HL-60 (cell line): ENCODE results near the gene GSTO1.
"Not testable (repeated sequence)": the region's sequence is repeated elsewhere in the genome, so short reads cannot be mapped to it uniquely, and the experiment has no call there.

ENCODE experiments used
- DNase-seq, 2 experiments: peaks; one replicate each; pipeline ENCODE4 v3.0.0-alpha.2; 2010 to 2020; ENCODE audit warnings: low read depth in 1 of 2, low spot score in 1 of 2
- H3K27ac ChIP-seq: fragments of 250-450 bp; sonication (Bioruptor Pico); replicated peaks from 2 replicates; pipeline ENCODE4 v1.5.1; 2020; ENCODE audit warnings: mild to moderate bottlenecking, moderate library complexity
- H3K27me3 ChIP-seq: fragments of 250-450 bp; sonication (Bioruptor Pico); 2 replicates; pipeline ENCODE4 v1.5.1; 2021; ENCODE audit warnings: mild to moderate bottlenecking, moderate library complexity; ENCODE audit not compliant: insufficient read depth, poor library complexity, severe bottlenecking
- H3K4me3 ChIP-seq: replicated peaks from 2 replicates; pipeline ENCODE4 v1.5.1; 2011; ENCODE audit warnings: mild to moderate bottlenecking, control low read depth, low read length; ENCODE audit not compliant: insufficient read depth
- CTCF ChIP-seq: IDR thresholded peaks from one replicate; pipeline ENCODE4 v1.5.1; 2011; ENCODE audit warnings: low read length, control low read depth, inconsistent platforms; ENCODE audit not compliant: insufficient read depth
- GABPA ChIP-seq: IDR thresholded peaks from 2 replicates; pipeline ENCODE4 v1.6.1; 2012; ENCODE audit warnings: low read depth
- POLR2AphosphoS5 ChIP-seq: IDR thresholded peaks from 2 replicates; pipeline ENCODE4 v1.6.1; 2012; ENCODE audit warnings: low read depth
- SPI1 ChIP-seq: IDR thresholded peaks from 2 replicates; pipeline ENCODE4 v1.6.1; 2012; ENCODE audit warnings: low read depth, mild to moderate bottlenecking, borderline replicate concordance
- TF ChIP-seq, protein P1 (sequence below): IDR thresholded peaks from 2 replicates; pipeline ENCODE4 v1.6.1; 2012; ENCODE audit warnings: low read depth; ENCODE audit not compliant: insufficient replicate concordance

Gene GSTO1

GRCh38 chr10:104246976-104247375 lies 7.7 kb upstream of the GSTO1 start:
- peak overlapping the region; percentile 63 for H3K27ac ChIP-seq
- TF ChIP-seq GABPA (no peak), POLR2AphosphoS5 (no peak), CTCF (no peak), SPI1 (peak; percentile 34; the same call in 1 of the 2 replicates)
- peak in 1 of 2 experiments; percentile 69 for DNase-seq
- H3K27me3 ChIP-seq = no peaks in the 10 kb centered on the region
- no peak overlapping the region for H3K4me3 ChIP-seq

DNA sequence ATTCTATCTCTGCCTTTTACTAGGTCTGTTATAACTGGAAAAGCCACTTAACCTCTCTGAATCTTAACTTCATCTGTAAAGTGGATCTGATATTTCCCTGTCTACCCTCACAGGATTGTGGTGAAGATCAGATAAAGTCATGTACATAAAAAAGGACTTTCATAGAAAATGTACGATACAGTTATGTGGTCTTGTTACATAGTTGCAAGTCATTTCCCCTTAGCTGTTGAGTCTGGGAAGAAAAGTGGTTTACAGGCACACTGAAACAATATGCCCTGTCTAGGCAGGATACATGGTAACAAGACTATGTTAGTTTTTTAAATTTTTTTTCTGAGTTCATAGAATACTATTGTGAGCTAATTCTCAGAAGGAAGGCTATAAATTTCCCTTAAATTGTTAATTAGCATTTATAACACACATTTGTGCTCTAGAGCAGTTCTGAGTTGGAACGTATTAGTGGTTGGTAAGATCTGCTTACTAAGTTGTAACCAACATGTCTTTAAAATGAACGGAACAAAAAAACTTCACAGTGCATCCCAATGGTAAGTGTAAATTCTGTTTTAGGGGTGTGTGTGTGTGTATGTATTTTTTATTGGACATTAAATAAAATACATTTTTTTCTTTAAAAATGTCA lies 7.1 kb upstream of the GSTO1 start:
- no peaks in the 10 kb centered on the region for H3K27me3 ChIP-seq
- H3K4me3 ChIP-seq = no peak overlapping the region
- no peak for DNase-seq
- peak overlapping the region; percentile 63 for H3K27ac ChIP-seq
- TF ChIP-seq POLR2AphosphoS5 (no peak), SPI1 (no peak), CTCF (no peak), GABPA (no peak)
- TF ChIP-seq, protein P1, sequence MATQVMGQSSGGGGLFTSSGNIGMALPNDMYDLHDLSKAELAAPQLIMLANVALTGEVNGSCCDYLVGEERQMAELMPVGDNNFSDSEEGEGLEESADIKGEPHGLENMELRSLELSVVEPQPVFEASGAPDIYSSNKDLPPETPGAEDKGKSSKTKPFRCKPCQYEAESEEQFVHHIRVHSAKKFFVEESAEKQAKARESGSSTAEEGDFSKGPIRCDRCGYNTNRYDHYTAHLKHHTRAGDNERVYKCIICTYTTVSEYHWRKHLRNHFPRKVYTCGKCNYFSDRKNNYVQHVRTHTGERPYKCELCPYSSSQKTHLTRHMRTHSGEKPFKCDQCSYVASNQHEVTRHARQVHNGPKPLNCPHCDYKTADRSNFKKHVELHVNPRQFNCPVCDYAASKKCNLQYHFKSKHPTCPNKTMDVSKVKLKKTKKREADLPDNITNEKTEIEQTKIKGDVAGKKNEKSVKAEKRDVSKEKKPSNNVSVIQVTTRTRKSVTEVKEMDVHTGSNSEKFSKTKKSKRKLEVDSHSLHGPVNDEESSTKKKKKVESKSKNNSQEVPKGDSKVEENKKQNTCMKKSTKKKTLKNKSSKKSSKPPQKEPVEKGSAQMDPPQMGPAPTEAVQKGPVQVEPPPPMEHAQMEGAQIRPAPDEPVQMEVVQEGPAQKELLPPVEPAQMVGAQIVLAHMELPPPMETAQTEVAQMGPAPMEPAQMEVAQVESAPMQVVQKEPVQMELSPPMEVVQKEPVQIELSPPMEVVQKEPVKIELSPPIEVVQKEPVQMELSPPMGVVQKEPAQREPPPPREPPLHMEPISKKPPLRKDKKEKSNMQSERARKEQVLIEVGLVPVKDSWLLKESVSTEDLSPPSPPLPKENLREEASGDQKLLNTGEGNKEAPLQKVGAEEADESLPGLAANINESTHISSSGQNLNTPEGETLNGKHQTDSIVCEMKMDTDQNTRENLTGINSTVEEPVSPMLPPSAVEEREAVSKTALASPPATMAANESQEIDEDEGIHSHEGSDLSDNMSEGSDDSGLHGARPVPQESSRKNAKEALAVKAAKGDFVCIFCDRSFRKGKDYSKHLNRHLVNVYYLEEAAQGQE = no peak

GRCh38 chr10:104248931-104249330 lies 5.8 kb upstream of the GSTO1 start:
- not testable (repeated sequence) for DNase-seq, H3K27ac ChIP-seq, H3K4me3 ChIP-seq, H3K27me3 ChIP-seq

- TF ChIP-seq POLR2AphosphoS5 (no peak), SPI1 (no peak), CTCF (no peak), GABPA (no peak)
- TF ChIP-seq, protein P1 = no peak
- no peak for DNase-seq
- Histone ChIP-seq H3K4me3 (no peak overlapping the region), H3K27ac (no peak overlapping the region), H3K27me3 (no peaks in the 10 kb centered on the region)
These were observed 4.3 kb upstream of the GSTO1 start for GRCh38 chr10:104250371-104250770.
